ENCODE measurements around the gene RRAD. TPM values are rescaled to one million over a fixed set of nuclear protein-coding genes. Genes with fewer than 3 reads are reported as not detected.

The RRAD gene
- total and polyA plus RNA-seq, 4 donors = 0.14 to 0.61 (median 0.54) TPM

DNA sequence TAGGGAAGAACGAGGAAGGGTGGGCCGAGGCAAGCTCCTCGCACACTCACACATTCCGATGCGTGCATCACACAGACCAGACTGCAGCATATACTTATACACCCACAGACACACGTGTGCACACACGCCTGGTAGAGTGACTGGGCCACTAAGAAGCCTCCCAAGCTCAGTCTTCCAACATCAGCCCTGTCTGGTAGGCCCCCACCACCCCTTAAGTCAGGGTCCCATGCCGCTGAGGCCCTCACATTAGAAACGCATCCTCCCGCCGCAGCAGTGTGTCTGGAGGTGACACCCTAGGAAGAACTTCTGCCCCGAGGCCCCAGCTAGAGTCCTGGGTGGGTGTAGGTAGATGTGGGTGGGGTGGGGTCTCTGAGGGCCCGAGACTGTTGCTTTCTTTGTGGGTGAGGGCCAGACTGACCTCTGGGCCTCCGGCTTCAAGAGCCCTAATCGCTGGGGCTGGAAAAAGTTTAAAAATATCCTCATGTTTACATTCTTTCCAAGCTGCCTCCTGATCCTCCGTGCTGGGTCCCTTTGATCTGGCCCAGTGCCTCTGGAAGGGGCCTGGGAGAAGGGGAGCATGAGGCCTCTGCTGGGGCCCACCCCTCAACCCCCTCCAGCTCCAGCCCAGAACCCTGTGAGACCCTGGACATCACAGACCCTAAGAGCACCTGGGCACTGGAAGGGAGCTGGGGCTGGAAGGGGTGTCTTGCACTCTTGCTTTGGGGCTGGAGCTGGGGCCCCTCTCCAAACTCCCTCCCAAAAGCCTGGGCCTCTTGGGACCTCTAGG, 20.3 kb downstream of the RRAD start:
- Histone ChIP-seq H3K27me3 (ENCODE audit: control insufficient read depth in 4 of 4, insufficient read depth in 4 of 4, low read length in 3 of 4) (no peaks in the 10 kb centered on the region), H3K27ac (ENCODE audit: low read depth in 1 of 2, low read length in 2 of 2) (no peak overlapping the region), H3K4me1 (ENCODE audit: control insufficient read depth in 4 of 4, insufficient read depth in 4 of 4, low read length in 3 of 4) (peaks cover 2 to 7% (median 4%) of the 10 kb centered on the region in 4 donors), H3K9ac (ENCODE audit: low read depth in 1 of 2, low read length in 2 of 2) (no peak overlapping the region), H3K4me3 (ENCODE audit: low read depth in 1 of 3, low read length in 3 of 3) (no peak overlapping the region), H3K36me3 (ENCODE audit: control insufficient read depth in 4 of 4, insufficient read depth in 3 of 4, low read depth in 1 of 4, low read length in 3 of 4) (no peaks in the 10 kb centered on the region), H3K9me3 (ENCODE audit: control insufficient read depth in 4 of 4, low read length in 3 of 4) (no peaks in the 10 kb centered on the region)
- TF ChIP-seq, protein P1, sequence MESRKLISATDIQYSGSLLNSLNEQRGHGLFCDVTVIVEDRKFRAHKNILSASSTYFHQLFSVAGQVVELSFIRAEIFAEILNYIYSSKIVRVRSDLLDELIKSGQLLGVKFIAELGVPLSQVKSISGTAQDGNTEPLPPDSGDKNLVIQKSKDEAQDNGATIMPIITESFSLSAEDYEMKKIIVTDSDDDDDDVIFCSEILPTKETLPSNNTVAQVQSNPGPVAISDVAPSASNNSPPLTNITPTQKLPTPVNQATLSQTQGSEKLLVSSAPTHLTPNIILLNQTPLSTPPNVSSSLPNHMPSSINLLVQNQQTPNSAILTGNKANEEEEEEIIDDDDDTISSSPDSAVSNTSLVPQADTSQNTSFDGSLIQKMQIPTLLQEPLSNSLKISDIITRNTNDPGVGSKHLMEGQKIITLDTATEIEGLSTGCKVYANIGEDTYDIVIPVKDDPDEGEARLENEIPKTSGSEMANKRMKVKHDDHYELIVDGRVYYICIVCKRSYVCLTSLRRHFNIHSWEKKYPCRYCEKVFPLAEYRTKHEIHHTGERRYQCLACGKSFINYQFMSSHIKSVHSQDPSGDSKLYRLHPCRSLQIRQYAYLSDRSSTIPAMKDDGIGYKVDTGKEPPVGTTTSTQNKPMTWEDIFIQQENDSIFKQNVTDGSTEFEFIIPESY (IDR thresholded peaks at IDR 0.05) = no peak
- TF ChIP-seq, protein P2, sequence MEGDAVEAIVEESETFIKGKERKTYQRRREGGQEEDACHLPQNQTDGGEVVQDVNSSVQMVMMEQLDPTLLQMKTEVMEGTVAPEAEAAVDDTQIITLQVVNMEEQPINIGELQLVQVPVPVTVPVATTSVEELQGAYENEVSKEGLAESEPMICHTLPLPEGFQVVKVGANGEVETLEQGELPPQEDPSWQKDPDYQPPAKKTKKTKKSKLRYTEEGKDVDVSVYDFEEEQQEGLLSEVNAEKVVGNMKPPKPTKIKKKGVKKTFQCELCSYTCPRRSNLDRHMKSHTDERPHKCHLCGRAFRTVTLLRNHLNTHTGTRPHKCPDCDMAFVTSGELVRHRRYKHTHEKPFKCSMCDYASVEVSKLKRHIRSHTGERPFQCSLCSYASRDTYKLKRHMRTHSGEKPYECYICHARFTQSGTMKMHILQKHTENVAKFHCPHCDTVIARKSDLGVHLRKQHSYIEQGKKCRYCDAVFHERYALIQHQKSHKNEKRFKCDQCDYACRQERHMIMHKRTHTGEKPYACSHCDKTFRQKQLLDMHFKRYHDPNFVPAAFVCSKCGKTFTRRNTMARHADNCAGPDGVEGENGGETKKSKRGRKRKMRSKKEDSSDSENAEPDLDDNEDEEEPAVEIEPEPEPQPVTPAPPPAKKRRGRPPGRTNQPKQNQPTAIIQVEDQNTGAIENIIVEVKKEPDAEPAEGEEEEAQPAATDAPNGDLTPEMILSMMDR (IDR thresholded peaks at IDR 0.05; ENCODE audit: low read depth, low read length, missing input control) = no peak
- no peak for TF ChIP-seq GABPA (IDR thresholded peaks at IDR 0.05 in 1 of 2, conservative IDR thresholded peaks at IDR 0.05 in 1 of 2)
- TF ChIP-seq, protein P3, sequence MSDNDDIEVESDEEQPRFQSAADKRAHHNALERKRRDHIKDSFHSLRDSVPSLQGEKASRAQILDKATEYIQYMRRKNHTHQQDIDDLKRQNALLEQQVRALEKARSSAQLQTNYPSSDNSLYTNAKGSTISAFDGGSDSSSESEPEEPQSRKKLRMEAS (IDR thresholded peaks at IDR 0.05) = no peak
- no peak for TF ChIP-seq HNF4G (IDR thresholded peaks at IDR 0.05)
- no peak for TF ChIP-seq FOXA2 (IDR thresholded peaks at IDR 0.05)
- TF ChIP-seq HNF4A (conservative IDR thresholded peaks at IDR 0.05) = no peak
- peak; percentile 53 for TF ChIP-seq NR2F2 (IDR thresholded peaks at IDR 0.05)
- no peak for DNase-seq (ENCODE audit: low spot score)
- 67% methylated on average over 16 of the region's 16 CpGs for WGBS

DNA sequence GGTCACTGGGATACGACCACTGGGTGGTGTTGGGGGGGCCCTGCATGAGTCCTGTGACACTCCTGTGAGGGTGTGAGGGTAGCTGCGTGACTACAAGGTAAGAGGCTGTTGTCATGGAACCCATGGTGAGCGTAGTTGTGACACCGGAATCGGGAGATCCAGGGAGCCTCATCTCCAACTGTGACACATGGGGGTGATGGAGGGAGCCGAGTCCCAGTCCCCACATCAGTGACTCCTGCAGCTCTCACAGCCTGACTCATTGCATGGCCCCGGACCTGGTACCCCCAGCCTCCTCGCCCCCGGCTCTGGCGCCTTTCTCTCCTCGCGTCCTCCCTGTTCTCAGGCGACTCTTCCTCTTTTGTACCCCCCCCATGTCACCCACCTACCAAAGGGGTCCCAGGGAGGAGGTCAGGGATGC, 20.9 kb downstream of the RRAD start:
- no peak overlapping the region for H3K9ac ChIP-seq (ENCODE audit: low read depth in 1 of 2, low read length in 2 of 2)
- H3K36me3 ChIP-seq (ENCODE audit: control insufficient read depth in 4 of 4, insufficient read depth in 3 of 4, low read depth in 1 of 4, low read length in 3 of 4) = no peaks in the 10 kb centered on the region
- 90% methylated on average over 13 of the region's 13 CpGs for WGBS
- no peaks in the 10 kb centered on the region for H3K27me3 ChIP-seq (ENCODE audit: control insufficient read depth in 4 of 4, insufficient read depth in 4 of 4, low read length in 3 of 4)
- H3K9me3 ChIP-seq (ENCODE audit: control insufficient read depth in 4 of 4, low read length in 3 of 4) = no peaks in the 10 kb centered on the region
- TF ChIP-seq, protein P1 (IDR thresholded peaks at IDR 0.05) = no peak
- TF ChIP-seq, protein P4, sequence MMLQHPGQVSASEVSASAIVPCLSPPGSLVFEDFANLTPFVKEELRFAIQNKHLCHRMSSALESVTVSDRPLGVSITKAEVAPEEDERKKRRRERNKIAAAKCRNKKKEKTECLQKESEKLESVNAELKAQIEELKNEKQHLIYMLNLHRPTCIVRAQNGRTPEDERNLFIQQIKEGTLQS (IDR thresholded peaks at IDR 0.05) = no peak
- TF ChIP-seq, protein P3 (IDR thresholded peaks at IDR 0.05) = no peak
- TF ChIP-seq HNF4G (IDR thresholded peaks at IDR 0.05) = no peak
- no peak for TF ChIP-seq GABPA (IDR thresholded peaks at IDR 0.05 in 1 of 2, conservative IDR thresholded peaks at IDR 0.05 in 1 of 2)
- no peak for TF ChIP-seq FOXA2 (IDR thresholded peaks at IDR 0.05)
- H3K27ac ChIP-seq (ENCODE audit: low read depth in 1 of 2, low read length in 2 of 2) = no peak overlapping the region
- no peak overlapping the region for H3K4me3 ChIP-seq (ENCODE audit: low read depth in 1 of 3, low read length in 3 of 3)
- no peak for DNase-seq (ENCODE audit: low spot score)
- peaks cover 3 to 13% (median 10%) of the 10 kb centered on the region in 4 donors for H3K4me1 ChIP-seq (ENCODE audit: control insufficient read depth in 4 of 4, insufficient read depth in 4 of 4, low read length in 3 of 4)

Data from liver (tissue), 9 donors.